ENCODE results near the gene MGRN1. TPM values are rescaled to one million over a fixed set of nuclear protein-coding genes. Genes with fewer than 3 reads are reported as not detected.

The MGRN1 gene
- total RNA-seq, 3 donors from 2014 or later, result 26.7 to 28.5 (median 27.9) TPM

GRCh38 chr16:4612977-4613635 is 11.5 kb upstream of the MGRN1 start:
- peak in 1 of 2 donors; percentile 26 for DNase-seq (ENCODE audit: low spot score in 2 of 2)
- Histone ChIP-seq H3K36me3 (no peaks in the 10 kb centered on the region), H3K9me3 (no peaks in the 10 kb centered on the region), H3K27me3 (no peaks in the 10 kb centered on the region), H3K4me1 (peaks cover 18 to 23% of the 10 kb centered on the region in 2 donors), H3K4me3 (peak overlapping the region; percentile 91 to 95 (median 91)), H3K27ac (peak overlapping the region; percentile 97 to 98)
- intact Hi-C loops (cut with DNase I; ENCODE audit: low total_unique reads), result no loop called here
- no peak for TF ChIP-seq POLR2A (IDR thresholded peaks at IDR 0.05)

GRCh38 chr16:4613636-4614570 is 10.7 kb upstream of the MGRN1 start:
- Histone ChIP-seq H3K27me3 (no peaks in the 10 kb centered on the region), H3K9me3 (no peaks in the 10 kb centered on the region), H3K27ac (peak overlapping the region; percentile 97 to 98), H3K4me1 (peaks cover 18 to 23% of the 10 kb centered on the region in 2 donors), H3K36me3 (no peaks in the 10 kb centered on the region), H3K4me3 (peak overlapping the region; percentile 91 to 95 (median 91))
- DNase-seq (ENCODE audit: low spot score in 2 of 2), result no peak
- no peak for TF ChIP-seq CTCF (IDR thresholded peaks at IDR 0.05)
- TF ChIP-seq POLR2AphosphoS5 (IDR thresholded peaks at IDR 0.05), result no peak
- TF ChIP-seq POLR2A (IDR thresholded peaks at IDR 0.05), result no peak
- intact Hi-C loops (cut with DNase I; ENCODE audit: low total_unique reads), result no loop called here

DNA sequence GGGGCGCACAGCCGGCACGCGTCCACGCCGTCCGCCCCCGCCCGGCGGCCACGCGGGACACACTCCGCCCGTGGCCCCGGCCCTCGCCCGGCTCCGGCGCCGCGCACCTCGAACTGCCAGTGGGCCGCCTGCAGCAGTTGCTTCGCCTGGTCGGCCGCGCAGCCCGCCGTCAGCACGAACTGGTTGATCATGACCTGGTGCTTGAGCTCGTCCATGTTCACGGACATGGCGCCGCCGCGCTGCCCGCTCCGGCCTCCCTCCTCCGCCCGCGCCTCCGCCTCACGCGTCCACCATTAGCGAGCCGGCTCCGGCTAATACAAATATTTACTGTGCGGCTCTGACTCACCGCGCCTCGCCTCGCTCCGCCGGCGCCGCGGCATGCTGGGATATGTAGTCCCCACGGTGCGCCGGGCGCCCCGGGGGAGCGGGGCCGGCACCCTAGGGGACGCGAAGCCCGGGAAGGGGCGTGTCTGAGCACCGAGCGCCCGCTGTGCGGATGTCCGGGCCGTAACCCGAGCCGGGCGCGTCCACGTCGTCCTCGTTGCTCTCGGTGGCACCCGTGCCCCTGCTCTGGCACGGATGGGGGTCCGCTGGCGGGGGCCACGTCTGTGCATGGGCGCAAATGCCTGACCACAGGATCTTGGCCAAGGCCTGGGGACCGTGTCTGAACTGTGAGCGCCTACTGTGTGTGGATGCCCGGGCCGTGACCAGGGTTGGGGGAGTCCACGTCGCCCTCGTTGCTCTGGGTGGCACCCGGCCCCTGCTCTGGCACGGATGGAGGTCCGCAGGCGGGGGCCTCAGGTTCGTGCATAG is 9.8 kb upstream of the MGRN1 start, which contains the start of gene UBALD1:
Gene UBALD1, minus strand, starts transcription at position 318 of the 813 bp plus-strand sequence. Its CDS starts 91 bp downstream, at position 227.
- no peaks in the 10 kb centered on the region for H3K9me3 ChIP-seq
- H3K27ac ChIP-seq, result peak within 1 kb of the TSS; percentile 97 to 98
- H3K4me1 ChIP-seq, result peaks cover 18 to 23% of the 10 kb centered on the region in 2 donors
- no peaks in the 10 kb centered on the region for H3K36me3 ChIP-seq
- no peaks in the 10 kb centered on the region for H3K27me3 ChIP-seq
- no peak for TF ChIP-seq CTCF (IDR thresholded peaks at IDR 0.05)
- peak; percentile 85 for TF ChIP-seq POLR2A (IDR thresholded peaks at IDR 0.05)
- peak; percentile 83 to 97 (median 88) for TF ChIP-seq POLR2AphosphoS5 (IDR thresholded peaks at IDR 0.05)
- intact Hi-C loops (cut with DNase I; ENCODE audit: low total_unique reads), result no loop called here
- peak; percentile 84 for DNase-seq (ENCODE audit: low spot score in 2 of 2)
- peak within 1 kb of the TSS; percentile 91 to 95 (median 91) for H3K4me3 ChIP-seq

DNA sequence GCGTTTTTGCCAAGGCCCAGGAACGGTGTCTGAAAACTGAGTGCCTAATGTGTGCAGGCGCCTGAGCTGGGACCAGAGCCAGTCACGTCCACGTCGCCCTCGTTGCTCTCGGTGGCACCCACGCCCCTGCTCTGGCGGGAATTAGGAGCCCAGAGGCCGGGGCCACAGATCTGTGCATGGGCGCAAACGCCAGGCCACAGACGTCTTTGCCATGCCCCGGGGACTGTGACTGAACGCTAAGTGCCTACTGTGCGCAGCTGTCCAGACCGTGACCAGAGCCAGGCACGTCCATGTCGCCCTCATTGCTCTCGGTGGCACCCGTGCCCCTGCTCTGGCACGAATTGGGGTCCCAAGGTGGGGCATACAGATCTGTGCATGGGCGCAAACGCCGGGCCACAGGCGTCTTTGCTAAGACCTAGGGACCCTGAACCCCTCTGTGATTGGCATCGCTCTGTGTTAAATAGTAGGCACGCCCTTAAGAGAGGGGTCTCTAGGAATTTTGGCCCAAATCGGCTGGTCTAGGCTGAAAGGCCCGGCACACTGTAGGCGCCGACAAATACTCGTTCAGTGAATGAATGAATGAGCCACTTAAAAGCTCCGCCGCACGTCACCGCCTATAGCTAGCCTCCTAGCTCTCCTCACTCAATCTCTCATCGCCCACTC is 9.1 kb upstream of the MGRN1 start:
- intact Hi-C loops (cut with DNase I; ENCODE audit: low total_unique reads), result no loop called here
- DNase-seq (ENCODE audit: low spot score in 2 of 2), result peak in 1 of 2 donors; percentile 52
- no peaks in the 10 kb centered on the region for H3K27me3 ChIP-seq
- H3K36me3 ChIP-seq, result no peaks in the 10 kb centered on the region
- peaks cover 18 to 23% of the 10 kb centered on the region in 2 donors for H3K4me1 ChIP-seq
- H3K9me3 ChIP-seq, result no peaks in the 10 kb centered on the region
- peak overlapping the region; percentile 97 to 98 for H3K27ac ChIP-seq
- peak overlapping the region; percentile 91 to 95 (median 91) for H3K4me3 ChIP-seq
- TF ChIP-seq POLR2AphosphoS5 (IDR thresholded peaks at IDR 0.05), result no peak
- no peak for TF ChIP-seq POLR2A (IDR thresholded peaks at IDR 0.05)
- TF ChIP-seq CTCF (IDR thresholded peaks at IDR 0.05), result no peak
